ENCODE results near the gene SNCAIP.
"Not testable (repeated sequence)": the region's sequence is repeated elsewhere in the genome, so short reads cannot be mapped to it uniquely, and the experiment has no call there.

Gene SNCAIP

GRCh38 chr5:122465994-122466393, 154.0 kb downstream of the SNCAIP start:
- no peak for DNase-seq (ENCODE audit: low read depth in 2 of 2)

DNA sequence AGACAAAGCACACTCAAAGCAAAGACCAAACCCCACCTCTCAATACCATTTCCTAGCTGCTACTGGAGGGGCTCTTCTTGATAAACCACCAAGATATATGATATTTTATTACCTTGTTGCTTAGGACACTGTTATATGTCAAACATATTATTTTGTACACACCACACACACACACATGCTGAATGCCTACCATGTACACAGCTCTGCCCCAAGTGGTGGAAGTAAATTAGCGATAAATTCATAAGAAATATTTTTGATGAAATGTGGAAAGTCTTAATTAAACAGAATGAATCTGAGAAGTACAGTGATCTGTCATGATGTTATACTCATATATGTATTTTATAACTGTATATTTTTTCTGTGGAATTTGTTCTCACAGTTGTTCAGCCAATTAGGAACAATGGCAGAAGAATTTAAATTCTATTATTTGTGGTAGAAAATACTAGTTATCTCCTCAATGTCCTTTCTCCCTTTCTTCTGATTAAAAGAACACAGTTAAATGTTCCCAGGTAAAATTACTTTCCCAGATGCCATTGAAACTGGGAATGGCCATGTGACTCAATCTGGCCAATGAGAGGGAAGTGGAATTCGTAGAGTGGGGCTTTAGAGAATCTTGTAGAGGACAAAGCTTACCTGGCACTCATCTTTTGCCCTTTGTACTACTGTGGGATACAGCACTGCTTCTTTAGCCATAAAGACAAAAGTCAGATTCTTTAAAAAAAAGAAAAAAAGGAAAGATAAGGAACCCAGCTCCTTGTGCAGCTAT, 156.5 kb downstream of the SNCAIP start:
- DNase-seq (ENCODE audit: low read depth in 2 of 2), result no peak

DNA sequence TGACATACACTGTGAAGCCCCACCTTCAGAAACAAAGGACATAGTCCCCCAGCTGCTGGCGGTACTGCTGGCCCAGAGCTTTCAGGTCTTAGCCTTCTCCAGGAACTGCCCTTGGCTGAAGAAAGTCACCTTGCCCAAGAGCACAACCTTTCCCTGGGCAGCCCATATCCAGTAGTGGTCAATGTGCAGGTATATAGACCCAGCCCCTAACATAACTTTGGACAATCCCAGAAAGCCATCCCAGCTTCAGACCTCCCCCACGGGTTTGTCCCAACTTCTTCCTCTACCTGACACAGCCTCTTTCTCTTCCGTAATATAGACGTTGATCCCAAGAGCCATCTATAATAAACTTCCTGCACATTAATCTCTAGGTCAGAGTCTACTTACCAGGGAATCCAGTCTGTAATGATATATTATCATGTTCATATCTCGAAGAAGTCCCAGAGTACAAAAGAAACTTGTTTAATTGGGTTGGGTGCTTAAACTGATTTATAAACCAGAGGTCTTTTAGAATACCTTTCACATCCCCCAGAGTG, 157.4 kb downstream of the SNCAIP start:
- DNase-seq (ENCODE audit: low read depth in 2 of 2), result no peak

DNA sequence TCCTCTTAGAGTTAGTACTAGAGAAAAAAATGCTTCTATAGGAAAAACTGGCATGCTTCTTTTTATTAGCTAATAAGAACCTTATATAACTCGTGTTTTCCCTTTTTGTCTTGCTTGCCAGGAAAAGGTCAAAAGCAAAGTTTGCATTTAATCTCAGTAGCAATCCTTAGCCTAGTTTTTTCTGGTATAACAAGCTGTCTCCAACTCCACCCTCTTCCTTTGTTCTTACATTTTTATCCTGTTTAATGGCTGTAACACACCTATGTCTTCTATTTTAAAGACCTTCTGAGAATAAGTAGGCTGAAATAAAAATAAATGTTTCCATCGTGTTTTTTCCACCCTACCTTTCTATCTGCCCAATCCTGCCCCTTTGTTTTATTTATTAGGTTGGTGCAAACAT, 158.3 kb downstream of the SNCAIP start:
- no peak for DNase-seq (ENCODE audit: low read depth in 2 of 2)

- DNase-seq (ENCODE audit: low read depth in 2 of 2), result no peak
Observed at GRCh38 chr5:122471031-122471751, 159.2 kb downstream of the SNCAIP start.

DNA sequence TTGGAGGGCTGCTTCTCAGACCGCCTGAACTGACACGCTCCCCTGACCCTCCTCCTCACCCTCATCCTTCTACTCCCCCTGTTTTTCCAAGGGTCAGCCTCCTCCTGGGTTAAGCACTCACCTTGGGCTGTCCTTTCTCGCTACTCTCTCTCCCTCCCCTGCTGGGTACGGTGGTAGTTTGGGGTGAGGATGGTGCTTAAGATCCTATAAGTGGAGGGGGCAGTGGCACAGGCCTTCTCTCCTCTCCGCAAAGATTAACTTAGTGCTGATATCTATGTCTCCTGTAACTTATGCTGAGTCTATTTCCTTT, 159.7 kb downstream of the SNCAIP start:
- DNase-seq (ENCODE audit: low read depth in 2 of 2), result no peak

DNA sequence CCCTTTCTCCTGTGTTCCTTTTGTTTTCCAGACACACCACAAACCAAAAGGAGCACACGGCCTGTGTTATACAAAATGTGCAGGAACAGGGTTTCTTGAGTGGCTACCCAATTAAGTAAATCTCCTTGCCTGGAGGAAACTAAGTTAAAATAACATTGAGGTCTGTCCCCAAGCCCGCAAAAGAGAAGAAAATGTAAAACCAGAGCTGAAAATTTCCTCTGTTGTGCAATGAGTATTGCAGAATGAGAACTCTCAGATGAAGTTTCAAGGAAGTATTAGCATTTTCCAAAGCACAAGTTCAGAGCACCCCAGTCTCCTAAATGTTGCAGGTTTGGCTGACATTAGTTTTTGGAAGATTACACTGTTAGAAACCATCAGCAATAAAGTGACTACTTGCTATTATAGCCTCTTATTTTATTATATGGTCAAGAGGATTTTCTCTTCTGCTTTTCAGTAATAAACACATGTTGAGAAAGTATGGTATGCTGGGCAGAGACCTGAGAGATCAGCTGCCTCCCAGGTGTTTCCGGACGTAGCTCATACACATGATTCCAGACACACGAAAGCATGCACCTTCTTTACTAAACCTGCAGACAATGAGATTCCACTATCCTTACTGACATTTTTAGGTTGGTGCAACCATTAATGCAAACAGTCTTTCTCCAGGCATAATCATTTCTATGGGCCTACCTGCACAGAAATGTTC, 161.3 kb downstream of the SNCAIP start:
- DNase-seq (ENCODE audit: low read depth in 2 of 2), result no peak

DNA sequence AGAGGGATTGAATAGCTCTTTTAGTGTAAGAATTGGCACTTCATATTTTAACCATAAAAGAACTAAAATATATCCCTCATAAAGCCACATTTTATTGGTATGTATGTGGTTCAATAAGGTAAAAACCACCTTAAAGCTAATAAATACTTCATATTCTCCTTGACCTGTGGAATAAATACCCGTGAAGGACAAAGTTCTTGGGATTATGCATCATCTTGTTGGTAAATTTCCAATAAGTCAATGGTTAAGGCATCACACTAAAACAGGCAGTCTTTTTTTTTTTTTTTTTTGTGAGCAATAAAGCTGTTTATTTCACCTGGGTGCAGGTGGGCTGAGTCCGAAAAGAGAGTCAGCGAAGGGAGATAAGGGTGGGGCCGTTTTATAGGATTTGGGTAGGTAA, 161.9 kb downstream of the SNCAIP start:
- no peak for DNase-seq (ENCODE audit: low read depth in 2 of 2)

- DNase-seq (ENCODE audit: low read depth in 2 of 2), result no peak
Observed at GRCh38 chr5:122478741-122479442, 166.9 kb downstream of the SNCAIP start.

DNA sequence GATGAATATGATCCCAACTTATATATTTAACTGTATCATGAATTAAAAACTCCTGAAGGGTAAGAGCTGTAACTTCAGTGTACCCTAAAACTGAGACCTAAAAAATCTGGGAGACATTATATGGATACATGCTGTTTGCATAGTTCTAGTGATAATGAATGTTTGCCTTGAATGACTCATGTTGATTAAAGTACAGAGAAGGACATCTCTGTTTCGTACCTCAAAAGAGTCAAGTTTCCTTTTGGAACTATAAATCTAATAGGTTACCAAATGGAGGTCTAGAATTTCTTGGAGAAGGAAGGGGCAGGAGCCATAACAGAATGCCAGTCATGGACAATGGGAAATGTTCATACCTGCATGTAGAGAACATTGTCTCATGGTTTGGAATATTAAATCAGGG, 168.1 kb downstream of the SNCAIP start:
- DNase-seq (ENCODE audit: low read depth in 2 of 2), result no peak

DNA sequence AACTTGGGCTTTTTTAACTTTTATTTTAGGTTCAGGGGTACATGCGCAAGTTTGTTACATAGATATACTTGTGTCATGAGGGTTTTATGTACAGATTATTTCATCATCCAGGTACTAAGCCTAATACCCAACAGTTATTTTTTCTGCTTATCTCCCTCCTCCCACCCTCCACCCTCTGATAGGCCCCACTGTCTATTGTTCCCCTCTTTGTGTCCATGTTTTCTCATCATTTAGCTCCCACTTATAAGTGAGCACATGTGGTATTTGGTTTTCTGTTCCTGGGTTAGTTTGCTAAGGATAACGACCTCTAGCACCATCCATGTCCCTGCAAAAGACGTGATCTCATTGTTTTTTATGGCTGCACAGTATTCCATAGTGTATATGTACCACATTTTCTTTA, 172.1 kb downstream of the SNCAIP start:
- DNase-seq (ENCODE audit: low read depth in 2 of 2), result no peak

GRCh38 chr5:122485226-122485625, 173.2 kb downstream of the SNCAIP start:
- no peak for DNase-seq (ENCODE audit: low read depth in 2 of 2)

DNA sequence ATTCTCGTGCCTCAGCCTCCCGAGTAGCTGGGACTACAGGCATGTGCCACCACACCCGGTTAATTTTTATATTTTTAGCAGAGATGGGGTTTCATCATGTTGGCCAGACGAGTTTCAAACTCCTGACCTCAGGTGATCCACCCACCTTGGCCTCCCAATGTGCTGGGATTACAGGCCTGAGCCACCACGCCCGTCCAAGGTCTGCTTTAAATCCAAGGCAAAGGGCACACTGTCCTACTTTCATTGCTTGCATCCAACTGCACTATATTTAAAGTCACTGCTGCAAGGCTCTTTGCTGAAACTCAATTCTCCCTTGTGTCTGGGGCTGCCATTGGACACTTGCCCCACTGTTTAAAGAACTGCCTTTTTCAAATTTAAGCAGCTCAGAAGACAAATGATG, 174.6 kb downstream of the SNCAIP start:
- DNase-seq (ENCODE audit: low read depth in 2 of 2), result not testable (repeated sequence)

DNA sequence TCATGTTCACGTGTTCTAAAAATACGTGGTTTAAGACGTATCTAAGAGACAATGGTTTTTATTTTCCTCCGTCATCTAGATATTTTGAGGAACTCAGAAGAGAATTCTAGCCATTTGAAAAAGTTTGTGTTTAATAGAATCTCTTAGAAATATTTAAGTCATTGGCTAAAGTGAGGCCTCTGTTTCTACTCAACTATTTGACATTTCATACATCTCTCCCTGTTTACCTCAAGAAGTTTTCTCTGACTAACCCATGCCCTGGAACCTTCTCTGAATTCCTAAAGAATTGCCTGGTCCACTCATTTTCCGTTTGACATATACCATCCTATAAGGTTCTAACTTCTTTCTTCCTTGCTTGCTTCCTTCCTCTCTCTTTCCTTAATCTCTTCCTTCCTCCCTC, 178.7 kb downstream of the SNCAIP start:
- DNase-seq (ENCODE audit: low read depth in 2 of 2), result no peak

- DNase-seq (ENCODE audit: low read depth in 2 of 2), result no peak
Observed at GRCh38 chr5:122492675-122493074, 180.6 kb downstream of the SNCAIP start.

DNA sequence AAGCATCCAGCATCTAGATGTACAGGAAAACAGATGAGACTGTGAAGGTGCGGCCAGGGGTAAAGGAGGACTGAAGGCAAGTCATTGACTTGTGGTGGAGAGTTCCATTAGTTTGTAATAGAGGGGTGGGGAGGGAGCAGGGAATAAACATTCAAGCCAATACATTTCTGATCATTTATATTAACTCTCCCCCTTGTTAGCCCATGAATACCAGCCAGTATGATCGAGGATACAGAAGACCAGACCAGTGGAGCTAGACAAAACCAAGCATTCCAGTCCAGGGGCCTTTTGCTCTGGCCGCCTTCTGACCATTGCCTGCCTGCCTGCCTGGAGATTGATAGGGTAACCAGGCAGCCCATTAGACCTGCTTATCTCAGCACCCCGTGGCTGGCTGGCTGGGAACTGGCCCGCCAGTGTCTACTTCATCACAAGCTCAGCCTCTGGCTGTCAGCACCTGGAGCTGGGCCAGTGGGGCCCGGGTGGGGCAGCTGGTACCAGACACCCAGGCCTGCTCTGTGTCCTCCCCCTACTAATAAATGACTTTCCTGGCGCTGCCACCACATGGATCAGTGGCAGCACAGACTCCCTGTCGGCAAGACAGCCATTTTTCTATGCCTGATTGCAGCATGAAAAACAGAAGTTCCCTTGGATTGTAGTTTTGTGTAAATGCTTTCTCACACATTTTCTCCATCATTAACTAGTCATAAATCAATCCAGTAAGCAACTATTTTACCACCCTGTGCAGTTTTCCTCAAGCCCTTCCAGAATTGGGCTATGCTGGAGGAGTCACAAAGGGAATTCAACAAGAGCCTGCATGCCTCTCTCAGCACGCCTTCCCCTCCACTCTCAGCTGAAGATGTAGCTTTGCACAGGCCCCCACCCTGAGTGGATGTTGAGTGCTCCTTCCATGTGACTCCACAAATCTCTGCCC, 181.3 kb downstream of the SNCAIP start:
- DNase-seq (ENCODE audit: low read depth in 2 of 2), result no peak

DNA sequence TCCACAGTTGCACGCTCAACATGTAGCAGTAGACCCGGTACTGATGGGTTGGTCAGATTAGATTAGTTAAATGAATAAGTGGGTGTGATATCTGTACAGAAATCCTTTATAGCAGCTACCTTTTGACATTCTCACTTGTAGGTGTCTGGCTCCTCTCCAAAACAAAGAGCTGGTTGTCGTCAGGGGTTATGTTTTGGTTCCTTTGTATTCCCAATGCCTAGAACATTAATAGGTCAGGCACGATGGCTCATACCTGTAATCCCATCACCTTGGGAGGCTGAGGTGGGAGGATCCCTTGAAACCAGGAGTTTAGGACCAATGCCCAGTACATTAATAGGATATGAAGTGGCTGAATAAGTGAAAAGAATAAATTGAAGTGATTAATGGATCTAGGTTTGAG, 182.1 kb downstream of the SNCAIP start:
- no peak for DNase-seq (ENCODE audit: low read depth in 2 of 2)

DNA sequence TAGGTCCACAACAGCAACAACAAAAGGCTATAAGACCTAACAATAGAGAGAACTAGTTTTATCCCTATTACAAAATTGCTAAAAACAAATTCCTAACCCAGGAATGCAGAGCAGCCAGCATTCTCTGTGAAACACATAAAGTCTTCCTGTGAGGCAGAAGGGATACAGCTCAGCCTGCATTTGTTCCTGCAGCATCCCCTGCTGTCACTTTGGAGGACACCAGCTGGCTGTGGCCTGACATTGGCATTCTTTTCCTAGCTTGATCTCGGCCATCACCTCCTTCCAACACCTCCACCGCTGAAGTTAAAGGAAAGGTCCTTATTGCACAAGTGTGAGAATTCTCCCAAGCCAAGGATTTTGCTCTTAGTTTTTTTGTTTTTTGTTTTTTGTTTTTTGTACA, 186.1 kb downstream of the SNCAIP start:
- DNase-seq (ENCODE audit: low read depth in 2 of 2), result no peak

GRCh38 chr5:122499585-122499984, 187.5 kb downstream of the SNCAIP start:
- no peak for DNase-seq (ENCODE audit: low read depth in 2 of 2)

DNA sequence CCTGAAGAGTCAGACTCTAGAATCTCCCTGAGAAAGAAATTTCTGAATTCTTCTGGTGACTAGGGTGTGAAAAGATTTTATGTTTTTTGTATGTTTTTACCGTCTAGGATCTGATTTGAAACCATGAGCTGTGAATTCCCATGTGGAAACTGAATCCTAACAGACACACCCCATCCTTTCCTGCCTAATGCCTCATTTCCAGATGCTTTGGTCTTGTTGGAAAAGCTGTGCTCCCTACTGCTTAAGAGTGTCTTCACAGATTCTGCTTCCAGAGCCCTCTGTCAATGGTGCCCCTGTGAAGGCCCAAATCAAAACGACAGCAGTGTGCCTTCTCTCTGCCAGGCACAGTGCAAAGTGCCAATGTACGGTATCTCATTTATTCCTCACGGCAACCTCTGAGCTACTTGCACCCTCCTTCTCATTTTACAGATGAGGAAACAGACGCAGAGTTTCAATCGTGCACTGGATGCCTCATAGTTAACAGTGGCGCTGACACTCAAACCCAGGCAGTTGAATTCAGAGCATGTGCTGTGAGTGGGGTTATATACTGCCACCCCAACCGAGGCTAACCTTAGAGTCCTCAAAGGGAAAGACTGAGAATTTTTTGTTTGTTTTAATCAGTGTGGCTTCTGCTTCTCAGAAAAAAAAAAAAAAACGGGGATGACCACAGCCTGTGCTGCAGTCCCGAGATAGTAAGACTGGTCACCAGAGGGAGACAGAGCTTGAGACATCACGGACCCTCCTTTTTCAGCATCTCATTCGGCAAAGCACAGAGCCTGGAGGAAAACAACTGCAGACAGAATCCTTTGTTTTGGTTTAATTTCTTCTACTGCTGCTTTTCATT, 188.4 kb downstream of the SNCAIP start:
- DNase-seq (ENCODE audit: low read depth in 2 of 2), result peak in 1 of 2 experiments; percentile 44

Measured in fibroblast of skin of left quadriceps (primary cell).